ENCODE results near the gene TIMM13.

GRCh38 chr19:2462635-2463421, 35.4 kb upstream of the TIMM13 start:
- TF ChIP-seq CTCF (IDR thresholded peaks at IDR 0.05) (no peak), POLR2A (IDR thresholded peaks at IDR 0.05) (no peak)
